H1 (cell line): ENCODE data around the gene BICD1. TPM values are rescaled to one million over a fixed set of nuclear protein-coding genes. Genes with fewer than 3 reads are reported as not detected.

ENCODE experiments used
- CTCF ChIA-PET: fragments of 300-600 bp; sonication (Branson Sonifier 250); formaldehyde crosslinking; loops from one replicate; lab custom pipeline; 2021; ENCODE audit not compliant: partially characterized antibody; lab: Charles Lee
- POLR2A ChIA-PET: fragments of 300-600 bp; sonication (Branson Sonifier 250); formaldehyde crosslinking; loops from one replicate; lab custom pipeline; 2021; ENCODE audit warnings: inconsistent platforms; ENCODE audit not compliant: partially characterized antibody; lab: Charles Lee
- DNase-seq, 2 experiments: peaks; one replicate each; pipeline versions ENCODE4 v3.0.0 to v3.0.0-alpha.2; 2010 to 2022; ENCODE audit warnings: low spot score in 2 of 2, low read depth in 1 of 2, mixed read lengths in 1 of 2
- FAIRE-seq: peaks from 2 replicates; lab custom pipeline; 2011; peaks lifted over from hg19 to GRCh38; lab: Jason Lieb, UNC
- H2AFZ ChIP-seq: 2 replicates; pipeline ENCODE4 v1.8.1; 2012; ENCODE audit warnings: low read length, inconsistent platforms
- H2AK5ac ChIP-seq: 2 replicates; pipeline ENCODE4 v1.6.1; 2013; ENCODE audit warnings: low read depth, low read length
- H2BK120ac ChIP-seq: replicated peaks from 2 replicates; pipeline ENCODE3; 2013; ENCODE audit warnings: low read depth, low read length, inconsistent platforms
- H2BK12ac ChIP-seq: 2 replicates; pipeline ENCODE4 v1.6.1; 2013; ENCODE audit warnings: low read depth, low read length
- H2BK15ac ChIP-seq: 2 replicates; pipeline ENCODE4 v1.6.1; 2013; ENCODE audit warnings: low read length
- H2BK20ac ChIP-seq: 2 replicates; pipeline ENCODE4 v1.6.1; 2013; ENCODE audit warnings: low read length
- H2BK5ac ChIP-seq: 2 replicates; pipeline ENCODE4 v1.6.1; 2013; ENCODE audit warnings: low read depth, low read length
- H3K14ac ChIP-seq: 2 replicates; pipeline ENCODE4 v1.6.1; 2013; ENCODE audit warnings: inconsistent platforms; ENCODE audit not compliant: insufficient read length
- H3K18ac ChIP-seq: 2 replicates; pipeline ENCODE4 v1.6.1; 2013; ENCODE audit warnings: low read length; ENCODE audit errors: extremely low read depth
- H3K23ac ChIP-seq: 2 replicates; pipeline ENCODE4 v1.6.1; 2013; ENCODE audit warnings: inconsistent platforms; ENCODE audit not compliant: insufficient read length
- H3K23me2 ChIP-seq: 2 replicates; pipeline ENCODE4 v1.6.1; 2013; ENCODE audit warnings: low read depth, low read length
- H3K27ac ChIP-seq: 2 replicates; pipeline ENCODE4 v1.6.1; 2011; ENCODE audit warnings: low read depth, low read length, inconsistent platforms
- H3K27me3 ChIP-seq, 4 experiments: replicated peaks in 1 of 4; 1 replicate in 1 of 4; 2 replicates in 3 of 4; pipeline versions ENCODE4 v1.6.1 to v1.8.1; 2011 to 2013; ENCODE audit warnings: low read length in 3 of 4, mild to moderate bottlenecking in 3 of 4, inconsistent platforms in 2 of 4, mixed read lengths in 2 of 4, moderate library complexity in 1 of 4; ENCODE audit not compliant: control insufficient read depth in 3 of 4, insufficient read depth in 3 of 4; ENCODE audit errors: extremely low read depth in 1 of 4
- H3K36me3 ChIP-seq, 4 experiments: 2 replicates each; pipeline versions ENCODE4 v1.6.1 to v1.8.1; 2011 to 2013; ENCODE audit warnings: mild to moderate bottlenecking in 4 of 4, low read length in 3 of 4, moderate library complexity in 2 of 4, control low read depth in 1 of 4, inconsistent platforms in 1 of 4; ENCODE audit not compliant: insufficient read depth in 4 of 4, control insufficient read depth in 2 of 4
- H3K4ac ChIP-seq: replicated peaks from 2 replicates; pipeline ENCODE3; 2013; ENCODE audit warnings: low read length, low read depth, mixed read lengths, inconsistent platforms; ENCODE audit not compliant: insufficient read length
- H3K4me1 ChIP-seq, 4 experiments: replicated peaks in 1 of 4; 1 replicate in 1 of 4; 2 replicates in 3 of 4; pipeline versions ENCODE4 v1.6.1 to v1.8.1; 2011 to 2013; ENCODE audit warnings: low read length in 3 of 4, inconsistent platforms in 2 of 4, mixed read lengths in 1 of 4; ENCODE audit not compliant: insufficient read depth in 4 of 4, control insufficient read depth in 3 of 4
- H3K4me2 ChIP-seq, 2 experiments: 2 replicates each; pipeline versions ENCODE4 v1.6.1 to v1.8.1; 2011 to 2013; ENCODE audit warnings: low read depth in 2 of 2, low read length in 2 of 2, control low read depth in 1 of 2, inconsistent platforms in 1 of 2, mild to moderate bottlenecking in 1 of 2; ENCODE audit not compliant: insufficient read depth in 1 of 2
- H3K4me3 ChIP-seq, 4 experiments: fragments of 200-600, 300-600 bp in 1 of 4; sonication (generic), shearing (Covaris generic), sonication (Bioruptor Twin) in 1 of 4; 2 replicates each; pipeline versions ENCODE4 v1.5.1 to v1.8.1; 2011 to 2016; ENCODE audit warnings: low read length in 4 of 4, low read depth in 3 of 4, control low read depth in 2 of 4, inconsistent platforms in 2 of 4, mild to moderate bottlenecking in 2 of 4, mixed read lengths in 1 of 4, moderate library complexity in 1 of 4; ENCODE audit not compliant: insufficient read depth in 2 of 4; ENCODE audit errors: extremely low read depth in 1 of 4
- H3K56ac ChIP-seq: replicated peaks from 2 replicates; pipeline ENCODE3; 2013; ENCODE audit warnings: low read depth, mild to moderate bottlenecking, mixed read lengths, low read length, inconsistent platforms; ENCODE audit not compliant: insufficient read length
- H3K79me1 ChIP-seq: 2 replicates; pipeline ENCODE4 v1.6.1; 2013; ENCODE audit warnings: low read depth, low read length, control low read depth
- H3K79me2 ChIP-seq, 2 experiments: 2 replicates each; pipeline versions ENCODE4 v1.6.1 to v1.8.1; 2012 to 2013; ENCODE audit warnings: low read length in 2 of 2, mild to moderate bottlenecking in 2 of 2, inconsistent platforms in 1 of 2; ENCODE audit not compliant: insufficient read depth in 2 of 2, control insufficient read depth in 1 of 2
- H3K9ac ChIP-seq, 4 experiments: replicated peaks in 1 of 4; 1 replicate in 1 of 4; 2 replicates in 3 of 4; pipeline versions ENCODE4 v1.6.1 to v1.8.1; 2011 to 2013; ENCODE audit warnings: low read depth in 3 of 4, low read length in 3 of 4, control low read depth in 2 of 4, mild to moderate bottlenecking in 2 of 4, moderate library complexity in 2 of 4, inconsistent platforms in 1 of 4; ENCODE audit errors: extremely low read depth in 1 of 4
- H3K9me3 ChIP-seq, 2 experiments: 2 replicates each; pipeline versions ENCODE4 v1.6.1 to v1.8.1; 2012 to 2013; ENCODE audit warnings: mild to moderate bottlenecking in 2 of 2, moderate library complexity in 2 of 2, control low read depth in 1 of 2, inconsistent platforms in 1 of 2, low read depth in 1 of 2, low read length in 1 of 2, mixed read lengths in 1 of 2; ENCODE audit not compliant: insufficient read depth in 2 of 2
- H4K20me1 ChIP-seq, 2 experiments: replicated peaks in 1 of 2; 2 replicates each; pipeline versions ENCODE3 to v1.8.1; 2011 to 2013; ENCODE audit warnings: inconsistent platforms in 2 of 2, low read length in 2 of 2, mild to moderate bottlenecking in 1 of 2; ENCODE audit not compliant: insufficient read depth in 2 of 2, control insufficient read depth in 1 of 2
- H4K5ac ChIP-seq: 2 replicates; pipeline ENCODE4 v1.6.1; 2013; ENCODE audit warnings: low read length, low read depth, mixed read lengths, inconsistent platforms; ENCODE audit not compliant: insufficient read length
- H4K8ac ChIP-seq: 2 replicates; pipeline ENCODE4 v1.8.0; 2013; ENCODE audit warnings: mild to moderate bottlenecking, moderate library complexity, low read length, inconsistent platforms; ENCODE audit not compliant: insufficient read depth; ENCODE audit errors: extremely low read depth
- H4K91ac ChIP-seq: replicated peaks from 2 replicates; pipeline ENCODE3; 2013; ENCODE audit warnings: low read length, mixed read lengths, inconsistent platforms; ENCODE audit not compliant: insufficient read length
- CBX5 ChIP-seq: fragments of 300-800, 300-1000 bp; sonication (generic); IDR thresholded peaks from 2 replicates; pipeline ENCODE4 v1.7.1; 2016; ENCODE audit warnings: antibody characterized with exemption, low read length, low read depth
- CHD2 ChIP-seq: IDR thresholded peaks from 2 replicates; pipeline ENCODE4 v1.6.1; 2012; ENCODE audit warnings: low read length, improper control_type of control experiment
- EGR1 ChIP-seq: IDR thresholded peaks from 2 replicates; pipeline ENCODE4 v1.6.1; 2011; ENCODE audit warnings: low read depth, low read length, borderline replicate concordance
- HDAC2 ChIP-seq, 2 experiments: fragments of 300-600 bp in 1 of 2; sonication (generic) in 1 of 2; IDR thresholded peaks; 2 replicates each; pipeline ENCODE4 v1.6.1; 2011 to 2012; ENCODE audit warnings: low read depth in 2 of 2, low read length in 2 of 2, mild to moderate bottlenecking in 2 of 2, moderate library complexity in 2 of 2, borderline replicate concordance in 1 of 2, inconsistent platforms in 1 of 2
- JUN ChIP-seq: IDR thresholded peaks from 2 replicates; pipeline ENCODE4 v1.6.1; 2011; ENCODE audit warnings: low read depth, mild to moderate bottlenecking, improper control_type of control experiment, low read length
- NRF1 ChIP-seq: IDR thresholded peaks from 2 replicates; pipeline ENCODE4 v1.6.1; 2011; ENCODE audit warnings: mild to moderate bottlenecking, low read depth, low read length, improper control_type of control experiment
- RAD21 ChIP-seq, 2 experiments: IDR thresholded peaks in 1 of 2; conservative IDR thresholded peaks in 1 of 2; 2 replicates each; pipeline ENCODE4 v1.6.1; 2011; ENCODE audit warnings: low read depth in 2 of 2, low read length in 2 of 2, improper control_type of control experiment in 1 of 2, inconsistent platforms in 1 of 2, mild to moderate bottlenecking in 1 of 2, moderate library complexity in 1 of 2
- RFX5 ChIP-seq: IDR thresholded peaks from 2 replicates; pipeline ENCODE4 v1.6.1; 2011; ENCODE audit warnings: low read depth, low read length, improper control_type of control experiment, borderline replicate concordance
- SIRT6 ChIP-seq: IDR thresholded peaks from one replicate; pipeline ENCODE4 v1.7.1; 2012; ENCODE audit warnings: low read length, inconsistent platforms
- SP1 ChIP-seq: IDR thresholded peaks from 2 replicates; pipeline ENCODE4 v1.6.1; 2011; ENCODE audit warnings: low read depth, low read length
- TCF12 ChIP-seq: IDR thresholded peaks from 2 replicates; pipeline ENCODE4 v1.6.1; 2011; ENCODE audit warnings: low read depth, mild to moderate bottlenecking, low read length
- WGBS, 2 experiments: shearing (Covaris generic) in 1 of 2; methylation state at CpG; one replicate each; pipeline versions ENCODE4 v1.1.6 to v1.1.7; 2013 to 2015; ENCODE audit warnings: low lambda C conversion rate in 2 of 2, mixed read lengths in 2 of 2, inconsistent platforms in 1 of 2, low coverage in 1 of 2, missing lambda C conversion rate in 1 of 2; ENCODE audit not compliant: insufficient replicate concordance in 2 of 2, insufficient coverage in 1 of 2, insufficient read length in 1 of 2; ENCODE audit errors: extremely low coverage in 1 of 2, missing lambda C conversion rate in 1 of 2; 5-methylcytosine and 5-hydroxymethylcytosine counted together
- polyA plus RNA-seq, 7 experiments: library from polyadenylated mRNA; depleted of rRNA in 3 of 7; stranded (reverse) in 5 of 7; unstranded in 2 of 7; fragments of >200 nt in 5 of 7; fragments of 200-250 nt in 2 of 7; gene quantifications; 1 replicate in 5 of 7; 2 replicates in 1 of 7; 4 replicates in 1 of 7; pipeline versions ENCODE4 v1.2.1 to v1.2.3, GENCODE V29; 2011 to 2013; ENCODE audit warnings: missing spikeins in 2 of 7, mixed read lengths in 2 of 7
- total RNA-seq: library from RNA; stranded (reverse); fragmentation: NEBNext Ultra II Directional; extraction: Animal tissue kit (Norgen Biotek cat#: 25700); gene quantifications from 2 replicates; pipeline ENCODE4 v1.2.1, GENCODE V29; 2021
- TF ChIP-seq, protein P1 (sequence below): IDR thresholded peaks from 2 replicates; pipeline ENCODE4 v1.6.1; 2012; ENCODE audit warnings: inconsistent platforms
- TF ChIP-seq, protein P2 (sequence below): IDR thresholded peaks from 2 replicates; pipeline ENCODE4 v1.6.1; 2012; ENCODE audit warnings: inconsistent platforms

Gene BICD1
- total and polyA plus RNA-seq, 2 of the 8 experiments (the other 6 are each of a cell fraction or from before 2014, with no cell fraction given): 34.1 to 58.4 TPM

GRCh38 chr12:32100361-32100760 is 6.3 kb upstream of the BICD1 start:
- Histone ChIP-seq H3K18ac (peak overlapping the region; percentile 9; the same call in 1 of the 2 replicates), H4K20me1 (no peaks in the 10 kb centered on the region), H3K79me2 (no peaks in the 10 kb centered on the region), H4K5ac (peak overlapping the region; percentile 2), H3K23ac (no peak overlapping the region), H3K27ac (no peak overlapping the region), H2BK15ac (no peak overlapping the region), H3K56ac (no peak overlapping the region), H2BK12ac (peak overlapping the region; percentile 45; the same call in 1 of the 2 replicates), H3K4ac (no peak overlapping the region), H3K4me1 (peaks cover 0 to 7% (median 5%) of the 10 kb centered on the region in 4 experiments; a peak in 3 of 7 replicates), H2AFZ (no peak overlapping the region), H3K36me3 (no peaks in the 10 kb centered on the region; a peak in 1 of 8 replicates), H4K8ac (no peak overlapping the region), H3K27me3 (no peaks in the 10 kb centered on the region; a peak in 1 of 7 replicates), H3K9ac (no peak overlapping the region), H3K23me2 (no peaks in the 10 kb centered on the region), H3K9me3 (no peaks in the 10 kb centered on the region), H3K14ac (no peak overlapping the region), H4K91ac (peak overlapping the region; percentile 28), H2BK20ac (peak overlapping the region; percentile 24), H2BK120ac (peak overlapping the region; percentile 39), H2BK5ac (peak overlapping the region; percentile 88; the same call in 1 of the 2 replicates), H3K4me3 (no peak overlapping the region), H2AK5ac (no peak overlapping the region; the same call in 1 of the 2 replicates), H3K4me2 (peak overlapping the region in 1 of 2 experiments; percentile 41; a peak in 1 of 4 replicates), H3K79me1 (no peaks in the 10 kb centered on the region)
- FAIRE-seq (no peak), DNase-seq (no peak)
- 85% methylated on average over 1 of the region's 4 CpGs; no CpG with 5 or more reads in 1 of the 2 experiments for WGBS, 2 experiments
- ChIA-PET CTCF (no interaction called here), POLR2A (interaction anchor here (0.6 kb wide), 1 partner anchor 24 kb away, joined by 3 read pairs; no protein-coding TSS in a partner anchor)
- TF ChIP-seq RFX5: no peak
- no peak for TF ChIP-seq SP1
- TF ChIP-seq HDAC2 (IDR thresholded peaks at IDR 0.05; ENCODE audit: borderline replicate concordance in 1 of 2, low read depth in 2 of 2, low read length in 2 of 2): no peak
- no peak for TF ChIP-seq NRF1
- no peak for TF ChIP-seq TCF12
- no peak for TF ChIP-seq JUN
- TF ChIP-seq RAD21 (IDR thresholded peaks at IDR 0.05 in 1 of 2, conservative IDR thresholded peaks at IDR 0.05 in 1 of 2; ENCODE audit: low read depth in 2 of 2, low read length in 2 of 2): no peak
- no peak for TF ChIP-seq CHD2
- TF ChIP-seq, protein P1, sequence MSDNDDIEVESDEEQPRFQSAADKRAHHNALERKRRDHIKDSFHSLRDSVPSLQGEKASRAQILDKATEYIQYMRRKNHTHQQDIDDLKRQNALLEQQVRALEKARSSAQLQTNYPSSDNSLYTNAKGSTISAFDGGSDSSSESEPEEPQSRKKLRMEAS: no peak
- no peak for TF ChIP-seq CBX5
- no peak for TF ChIP-seq SIRT6
- TF ChIP-seq EGR1: no peak
- TF ChIP-seq, protein P2, sequence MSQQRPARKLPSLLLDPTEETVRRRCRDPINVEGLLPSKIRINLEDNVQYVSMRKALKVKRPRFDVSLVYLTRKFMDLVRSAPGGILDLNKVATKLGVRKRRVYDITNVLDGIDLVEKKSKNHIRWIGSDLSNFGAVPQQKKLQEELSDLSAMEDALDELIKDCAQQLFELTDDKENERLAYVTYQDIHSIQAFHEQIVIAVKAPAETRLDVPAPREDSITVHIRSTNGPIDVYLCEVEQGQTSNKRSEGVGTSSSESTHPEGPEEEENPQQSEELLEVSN: no peak
